Measurements from ENCODE around the gene BCL2L1.

GRCh38 chr20:31671324-31671723 is 51.3 kb downstream of the BCL2L1 start:
- TF ChIP-seq, protein P1, sequence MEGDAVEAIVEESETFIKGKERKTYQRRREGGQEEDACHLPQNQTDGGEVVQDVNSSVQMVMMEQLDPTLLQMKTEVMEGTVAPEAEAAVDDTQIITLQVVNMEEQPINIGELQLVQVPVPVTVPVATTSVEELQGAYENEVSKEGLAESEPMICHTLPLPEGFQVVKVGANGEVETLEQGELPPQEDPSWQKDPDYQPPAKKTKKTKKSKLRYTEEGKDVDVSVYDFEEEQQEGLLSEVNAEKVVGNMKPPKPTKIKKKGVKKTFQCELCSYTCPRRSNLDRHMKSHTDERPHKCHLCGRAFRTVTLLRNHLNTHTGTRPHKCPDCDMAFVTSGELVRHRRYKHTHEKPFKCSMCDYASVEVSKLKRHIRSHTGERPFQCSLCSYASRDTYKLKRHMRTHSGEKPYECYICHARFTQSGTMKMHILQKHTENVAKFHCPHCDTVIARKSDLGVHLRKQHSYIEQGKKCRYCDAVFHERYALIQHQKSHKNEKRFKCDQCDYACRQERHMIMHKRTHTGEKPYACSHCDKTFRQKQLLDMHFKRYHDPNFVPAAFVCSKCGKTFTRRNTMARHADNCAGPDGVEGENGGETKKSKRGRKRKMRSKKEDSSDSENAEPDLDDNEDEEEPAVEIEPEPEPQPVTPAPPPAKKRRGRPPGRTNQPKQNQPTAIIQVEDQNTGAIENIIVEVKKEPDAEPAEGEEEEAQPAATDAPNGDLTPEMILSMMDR (IDR thresholded peaks at IDR 0.05), result no peak
- no peak for TF ChIP-seq EZH2 (IDR thresholded peaks at IDR 0.05)
- TF ChIP-seq EZH2phosphoT487 (IDR thresholded peaks at IDR 0.05), result no peak

All from neural progenitor cell (in vitro differentiated cells).